ENCODE results near the gene ADGRD1.

The ADGRD1 gene

DNA sequence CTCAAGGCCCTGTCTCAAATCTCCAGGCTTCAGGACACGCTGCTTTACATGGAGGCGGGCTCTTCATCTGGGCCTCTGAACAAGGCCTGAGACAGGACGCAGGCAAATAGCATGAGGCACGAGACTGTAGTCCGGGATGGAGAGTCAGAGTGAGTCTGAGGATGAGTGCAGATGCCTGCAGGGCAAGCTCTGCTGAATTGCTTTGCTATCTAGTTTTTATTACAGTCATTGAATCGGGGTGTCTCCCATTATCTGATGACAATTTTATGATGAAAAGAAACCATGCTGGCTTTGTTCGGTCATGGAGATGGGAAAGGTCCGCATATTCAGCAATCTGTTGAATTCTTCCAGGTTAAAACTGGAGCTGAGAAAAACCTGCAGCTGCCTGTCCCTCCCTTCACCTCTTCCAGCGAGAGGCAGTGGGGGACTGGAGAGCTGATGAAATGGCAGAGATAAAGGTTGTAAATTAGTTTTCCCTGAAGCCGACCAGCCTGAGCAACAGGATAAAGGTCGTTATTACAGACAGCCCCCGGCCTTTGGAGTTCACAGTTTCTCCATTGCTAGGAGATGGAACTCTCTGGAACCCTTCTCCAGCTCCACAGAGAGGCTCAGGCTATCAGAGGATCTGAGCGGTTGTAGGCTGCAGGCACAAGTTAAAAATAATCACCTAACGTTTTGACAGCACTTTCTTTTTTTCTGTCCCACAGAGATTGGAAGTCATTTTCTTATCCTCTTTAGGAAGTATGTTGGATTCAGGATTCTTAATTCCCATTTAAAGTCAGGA is 1.3 kb upstream of the ADGRD1 start:
- DNase-seq (ENCODE audit: low read depth, low spot score) = no peak
- CTCF ChIA-PET = no interaction called here
- POLR2A ChIA-PET = no interaction called here
- TF ChIP-seq, protein P1, sequence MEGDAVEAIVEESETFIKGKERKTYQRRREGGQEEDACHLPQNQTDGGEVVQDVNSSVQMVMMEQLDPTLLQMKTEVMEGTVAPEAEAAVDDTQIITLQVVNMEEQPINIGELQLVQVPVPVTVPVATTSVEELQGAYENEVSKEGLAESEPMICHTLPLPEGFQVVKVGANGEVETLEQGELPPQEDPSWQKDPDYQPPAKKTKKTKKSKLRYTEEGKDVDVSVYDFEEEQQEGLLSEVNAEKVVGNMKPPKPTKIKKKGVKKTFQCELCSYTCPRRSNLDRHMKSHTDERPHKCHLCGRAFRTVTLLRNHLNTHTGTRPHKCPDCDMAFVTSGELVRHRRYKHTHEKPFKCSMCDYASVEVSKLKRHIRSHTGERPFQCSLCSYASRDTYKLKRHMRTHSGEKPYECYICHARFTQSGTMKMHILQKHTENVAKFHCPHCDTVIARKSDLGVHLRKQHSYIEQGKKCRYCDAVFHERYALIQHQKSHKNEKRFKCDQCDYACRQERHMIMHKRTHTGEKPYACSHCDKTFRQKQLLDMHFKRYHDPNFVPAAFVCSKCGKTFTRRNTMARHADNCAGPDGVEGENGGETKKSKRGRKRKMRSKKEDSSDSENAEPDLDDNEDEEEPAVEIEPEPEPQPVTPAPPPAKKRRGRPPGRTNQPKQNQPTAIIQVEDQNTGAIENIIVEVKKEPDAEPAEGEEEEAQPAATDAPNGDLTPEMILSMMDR (IDR thresholded peaks at IDR 0.05; ENCODE audit: insufficient read depth, low read length, missing control alignments) = no peak
- no peak overlapping the region for H3K4me3 ChIP-seq (ENCODE audit: low read depth, low read length)

DNA sequence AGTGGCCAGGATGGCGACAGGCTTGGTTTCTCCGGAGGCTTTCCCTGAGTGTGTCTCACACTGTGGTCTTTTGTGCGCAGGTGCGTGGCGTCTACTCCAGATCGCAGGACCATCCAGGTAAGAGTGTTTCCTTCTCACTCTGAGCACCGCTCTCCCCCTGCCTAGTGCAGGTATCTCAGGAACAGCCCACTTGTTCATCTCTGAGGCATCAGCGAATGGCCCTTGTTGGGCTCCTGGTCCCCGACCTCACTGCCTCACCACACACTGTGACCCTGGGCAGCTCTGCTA is 781 bp downstream of the ADGRD1 start:
- ChIA-PET POLR2A (no interaction called here), CTCF (no interaction called here)
- no peak overlapping the region for H3K4me3 ChIP-seq (ENCODE audit: low read depth, low read length)
- TF ChIP-seq, protein P1 (IDR thresholded peaks at IDR 0.05; ENCODE audit: insufficient read depth, low read length, missing control alignments) = no peak
- no peak for DNase-seq (ENCODE audit: low read depth, low spot score)

DNA sequence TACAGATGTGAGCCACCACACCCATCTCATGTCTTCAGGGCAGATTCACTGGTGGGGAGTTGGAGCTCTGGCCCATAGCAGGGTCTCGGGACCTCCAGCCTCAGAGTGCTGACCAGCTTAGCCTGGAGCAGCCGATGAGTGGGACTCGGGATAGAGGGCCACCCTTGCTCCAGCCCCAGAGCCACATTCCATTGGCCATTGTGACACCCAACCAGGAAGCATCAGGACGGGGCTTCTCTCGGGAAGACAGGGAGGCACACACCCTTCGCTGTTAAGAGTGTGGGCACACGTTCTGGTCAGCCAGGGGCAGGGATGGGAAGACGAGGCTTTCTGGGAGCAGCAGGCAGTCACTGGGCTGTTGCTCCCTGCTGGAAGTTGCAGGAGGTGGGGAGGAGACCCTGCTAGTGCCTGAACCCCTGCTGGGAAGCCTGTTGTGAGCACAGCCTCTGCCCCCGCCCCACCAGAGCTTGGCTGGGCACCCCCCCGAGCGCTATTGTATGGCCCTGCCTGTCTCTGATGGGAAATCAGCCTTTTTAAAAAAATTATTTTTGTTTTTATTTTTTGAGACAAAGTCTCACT is 1.6 kb downstream of the ADGRD1 start:
- TF ChIP-seq, protein P1 (IDR thresholded peaks at IDR 0.05; ENCODE audit: insufficient read depth, low read length, missing control alignments) = no peak
- no peak for DNase-seq (ENCODE audit: low read depth, low spot score)
- CTCF ChIA-PET = no interaction called here
- H3K4me3 ChIP-seq (ENCODE audit: low read depth, low read length) = no peak overlapping the region
- POLR2A ChIA-PET = no interaction called here

DNA sequence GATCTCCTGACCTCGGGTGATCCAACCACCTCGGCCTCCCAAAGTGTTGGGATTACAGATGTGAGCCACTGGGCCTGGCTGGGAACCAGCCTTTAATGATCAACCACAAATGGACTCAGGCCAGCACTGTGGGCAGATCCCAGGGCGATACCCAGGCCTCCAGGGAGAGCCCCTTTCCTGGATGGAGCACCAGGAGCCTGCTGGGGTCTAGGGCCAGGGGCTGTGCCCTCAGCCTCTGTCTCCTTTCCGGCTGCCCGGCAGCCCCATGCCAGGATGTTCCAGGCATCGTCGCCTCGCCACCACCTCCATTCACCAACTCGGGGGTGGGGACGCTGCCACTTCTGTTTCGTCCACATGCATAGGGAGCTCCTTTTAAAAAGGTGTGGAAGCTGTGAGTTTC is 2.3 kb downstream of the ADGRD1 start:
- POLR2A ChIA-PET = no interaction called here

DNA sequence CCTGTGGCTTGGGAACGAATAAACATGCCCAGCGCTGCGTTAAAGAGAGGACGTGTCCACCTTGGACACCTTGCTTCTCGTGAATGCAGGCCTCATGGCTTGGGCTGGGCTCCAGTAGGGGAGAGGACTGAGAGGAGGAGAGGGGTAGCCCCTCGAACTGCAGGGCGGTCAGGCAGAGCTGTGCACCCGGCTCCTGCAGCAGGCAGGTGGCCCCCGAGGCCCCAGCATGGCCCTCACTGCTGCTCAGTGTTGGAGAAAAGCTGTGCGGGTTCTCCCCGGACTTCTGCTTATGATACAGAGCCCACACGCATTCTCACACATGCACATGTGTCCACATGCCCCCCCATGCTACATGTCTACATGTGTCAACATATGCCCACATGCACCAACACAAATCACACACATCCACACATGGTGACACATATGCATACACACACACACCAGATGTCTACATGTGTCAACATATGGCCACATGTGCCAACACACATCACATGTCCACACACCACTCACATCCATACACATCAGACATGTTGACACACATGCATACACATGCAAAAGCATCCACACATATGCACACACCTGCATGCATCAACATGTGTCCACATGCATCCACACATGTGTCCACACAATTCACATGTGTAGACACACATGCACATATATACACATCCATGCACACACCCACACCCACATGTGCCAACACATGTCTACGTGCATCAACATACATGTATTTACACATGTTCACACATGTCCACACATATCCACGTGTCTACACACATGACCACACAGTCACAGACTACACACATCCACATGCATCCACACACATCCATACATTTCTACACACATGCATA is 3.0 kb downstream of the ADGRD1 start:
- POLR2A ChIA-PET = no interaction called here
- TF ChIP-seq, protein P1 (IDR thresholded peaks at IDR 0.05; ENCODE audit: insufficient read depth, low read length, missing control alignments) = no peak
- no peak overlapping the region for H3K4me3 ChIP-seq (ENCODE audit: low read depth, low read length)
- CTCF ChIA-PET = no interaction called here
- no peak for DNase-seq (ENCODE audit: low read depth, low spot score)

More for the DNA sequence above, 2.3 kb downstream of the ADGRD1 start:
- CTCF ChIA-PET = no interaction called here
- H3K4me3 ChIP-seq (ENCODE audit: low read depth, low read length) = no peak overlapping the region
- TF ChIP-seq, protein P1 (IDR thresholded peaks at IDR 0.05; ENCODE audit: insufficient read depth, low read length, missing control alignments) = no peak
- no peak for DNase-seq (ENCODE audit: low read depth, low spot score)

GRCh38 chr12:130957304-130957621 is 3.6 kb downstream of the ADGRD1 start:
- POLR2A ChIA-PET = no interaction called here
- CTCF ChIA-PET = no interaction called here
- no peak overlapping the region for H3K4me3 ChIP-seq (ENCODE audit: low read depth, low read length)
- no peak for DNase-seq (ENCODE audit: low read depth, low spot score)
- TF ChIP-seq, protein P1 (IDR thresholded peaks at IDR 0.05; ENCODE audit: insufficient read depth, low read length, missing control alignments) = no peak

Data from AG04449 (cell line).